ENCODE data around the gene PAQR9. TPM values are rescaled to one million over a fixed set of nuclear protein-coding genes. Genes with fewer than 3 reads are reported as not detected.

PAQR9 gene
- total RNA-seq, 4 donors from 2014 or later: 0.20 to 1.0 (median 0.27) TPM; not detected in 1

DNA sequence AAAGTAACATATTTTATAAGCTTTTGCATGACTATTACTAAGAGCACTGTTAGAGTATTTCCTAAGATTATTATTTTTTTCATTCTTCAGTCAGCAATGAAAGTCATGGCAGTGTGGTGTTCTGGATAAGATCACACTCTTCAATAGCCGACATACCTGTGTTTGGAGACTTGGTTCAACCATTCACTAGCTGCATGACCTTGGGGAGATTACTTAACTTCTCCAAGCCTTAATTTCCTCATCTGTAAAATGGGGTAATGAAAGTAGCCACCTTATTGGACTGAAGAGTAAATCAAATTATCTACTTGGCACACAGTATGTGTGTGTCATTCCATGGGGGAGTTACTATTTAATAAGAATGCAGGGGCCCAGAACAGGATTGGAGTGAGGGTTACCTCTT lies 50.0 kb downstream of the PAQR9 start:
- H3K4me3 ChIP-seq: no peak overlapping the region
- ATAC-seq: no peak

DNA sequence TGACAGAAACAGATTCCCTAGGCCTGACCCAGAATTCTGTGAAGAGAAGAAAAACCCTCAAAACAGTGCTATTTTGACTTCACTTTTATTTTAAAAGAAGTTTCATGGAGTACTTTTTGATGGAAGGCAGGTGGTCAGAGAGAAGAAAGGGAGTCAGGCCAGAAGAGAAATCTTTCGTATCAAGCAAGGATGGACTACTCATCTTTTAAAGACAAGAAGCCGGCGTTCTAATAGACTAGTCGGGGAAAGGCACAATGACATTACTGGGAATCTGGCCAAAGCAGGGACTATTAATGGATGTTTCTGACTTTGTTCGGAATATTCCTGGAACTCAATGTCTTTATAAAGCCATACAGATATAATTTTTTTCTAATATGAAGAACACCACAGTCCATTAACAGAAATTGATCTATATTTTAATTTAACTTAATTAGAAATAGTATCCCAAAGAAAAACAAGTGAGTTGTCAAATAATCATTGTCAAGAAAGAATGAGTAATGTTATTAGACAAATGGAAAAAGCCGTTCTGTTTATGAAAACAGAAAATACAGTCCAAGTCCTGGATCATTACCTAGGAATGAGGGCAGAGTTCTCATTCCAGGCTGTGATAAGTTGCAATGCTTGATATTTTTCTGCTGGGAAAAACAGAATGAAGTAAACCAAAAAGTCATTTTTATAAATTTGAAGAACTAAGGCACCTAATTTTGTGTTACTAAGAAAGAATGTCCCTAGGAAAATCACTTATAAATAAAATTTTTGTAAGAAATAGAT lies 50.9 kb downstream of the PAQR9 start:
- intact Hi-C loops (cut with DNase I; ENCODE audit: low total_unique reads) (no loop called here), in situ Hi-C loops (cut with MboI; ENCODE audit: low sequenced_read_pairs in 4 of 4) (no loop called here)
- no peak for ATAC-seq
- no peak for DNase-seq
- Histone ChIP-seq H3K4me1 (no peaks in the 10 kb centered on the region), H3K36me3 (no peaks in the 10 kb centered on the region), H3K27ac (no peak overlapping the region), H3K27me3 (no peaks in the 10 kb centered on the region), H3K4me3 (no peak overlapping the region), H3K9me3 (no peaks in the 10 kb centered on the region)
- no peak for TF ChIP-seq POLR2A (IDR thresholded peaks at IDR 0.05)
- TF ChIP-seq, protein P1, sequence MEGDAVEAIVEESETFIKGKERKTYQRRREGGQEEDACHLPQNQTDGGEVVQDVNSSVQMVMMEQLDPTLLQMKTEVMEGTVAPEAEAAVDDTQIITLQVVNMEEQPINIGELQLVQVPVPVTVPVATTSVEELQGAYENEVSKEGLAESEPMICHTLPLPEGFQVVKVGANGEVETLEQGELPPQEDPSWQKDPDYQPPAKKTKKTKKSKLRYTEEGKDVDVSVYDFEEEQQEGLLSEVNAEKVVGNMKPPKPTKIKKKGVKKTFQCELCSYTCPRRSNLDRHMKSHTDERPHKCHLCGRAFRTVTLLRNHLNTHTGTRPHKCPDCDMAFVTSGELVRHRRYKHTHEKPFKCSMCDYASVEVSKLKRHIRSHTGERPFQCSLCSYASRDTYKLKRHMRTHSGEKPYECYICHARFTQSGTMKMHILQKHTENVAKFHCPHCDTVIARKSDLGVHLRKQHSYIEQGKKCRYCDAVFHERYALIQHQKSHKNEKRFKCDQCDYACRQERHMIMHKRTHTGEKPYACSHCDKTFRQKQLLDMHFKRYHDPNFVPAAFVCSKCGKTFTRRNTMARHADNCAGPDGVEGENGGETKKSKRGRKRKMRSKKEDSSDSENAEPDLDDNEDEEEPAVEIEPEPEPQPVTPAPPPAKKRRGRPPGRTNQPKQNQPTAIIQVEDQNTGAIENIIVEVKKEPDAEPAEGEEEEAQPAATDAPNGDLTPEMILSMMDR (IDR thresholded peaks at IDR 0.05 in 4 of 5, conservative IDR thresholded peaks at IDR 0.05 in 1 of 5): no peak

More for the DNA sequence above, 50.0 kb downstream of the PAQR9 start:
- H3K27ac ChIP-seq: no peak overlapping the region
- in situ Hi-C loops (cut with MboI; ENCODE audit: low sequenced_read_pairs in 4 of 4): no loop called here
- DNase-seq: no peak
- intact Hi-C loops (cut with DNase I; ENCODE audit: low total_unique reads): no loop called here
- H3K4me1 ChIP-seq: no peaks in the 10 kb centered on the region
- H3K27me3 ChIP-seq: no peaks in the 10 kb centered on the region
- no peaks in the 10 kb centered on the region for H3K36me3 ChIP-seq
- H3K9me3 ChIP-seq: no peaks in the 10 kb centered on the region
- TF ChIP-seq, protein P1 (IDR thresholded peaks at IDR 0.05 in 4 of 5, conservative IDR thresholded peaks at IDR 0.05 in 1 of 5): no peak
- TF ChIP-seq POLR2A (IDR thresholded peaks at IDR 0.05): no peak

Other genes with a start within 250 kb of the PAQR9 start
- 1 to 10 TPM in 2 of 4 donors, under 1 TPM in 2; 0.75 to 1.7 (median 1.1) TPM for gene TRPC1, start 239.6 kb downstream of the PAQR9 start, total RNA-seq
- gene PCOLCE2, start 74.6 kb downstream of the PAQR9 start, total RNA-seq: 10 to 100 TPM in 1 of 4 donors, 1 to 10 TPM in 3; 2.5 to 17.2 (median 4.0) TPM
- gene U2SURP, start 37.9 kb upstream of the PAQR9 start, total RNA-seq: 10 to 100 TPM; 43.2 to 63.7 (median 43.9) TPM
- gene CHST2, start 156.1 kb upstream of the PAQR9 start, total RNA-seq: 1 to 10 TPM in 3 of 4 donors, under 1 TPM in 1; 0.41 to 2.9 (median 1.8) TPM